GM12892 (cell line): ENCODE results near the gene RAB30.

ENCODE experiments used
- POLR2A ChIP-seq: IDR thresholded peaks from 2 replicates; pipeline ENCODE4 v1.6.1; 2011; ENCODE audit warnings: low read depth, low read length, control low read depth
- TAF1 ChIP-seq: IDR thresholded peaks from 2 replicates; pipeline ENCODE4 v1.6.1; 2011; ENCODE audit warnings: low read depth, mild to moderate bottlenecking, control low read depth, low read length, borderline replicate concordance

DNA sequence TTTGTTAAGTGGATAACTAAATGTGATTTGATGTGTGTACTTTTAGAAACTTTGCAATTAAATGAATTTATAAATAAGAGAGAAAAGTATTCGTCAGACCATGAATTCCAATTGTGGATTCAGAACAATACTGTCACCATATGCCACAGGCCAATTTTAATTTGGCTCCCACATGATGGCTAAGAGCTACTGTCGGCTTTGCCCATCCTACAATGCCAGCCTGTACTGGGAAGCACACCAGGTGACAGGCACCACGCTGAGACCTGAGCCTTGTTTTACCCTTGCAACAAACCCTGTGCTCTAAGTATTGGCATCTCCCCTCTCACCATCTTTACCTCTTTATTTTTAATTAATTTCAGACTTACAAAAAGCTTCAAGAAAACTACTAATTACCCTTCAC, 14.0 kb downstream of the RAB30 start:
- TF ChIP-seq POLR2A (no peak), TAF1 (no peak)
